OCI-LY1 (cell line): ENCODE data around the gene KCNT1.

Experiments
- H2AFZ ChIP-seq: fragments of 200-600 bp; sonication (generic), shearing (Covaris generic); 2 replicates; pipeline ENCODE4 v1.6.0; 2014; ENCODE audit warnings: antibody characterized with exemption, mild to moderate bottlenecking, low read length
- H3F3A ChIP-seq: fragments of 200-600 bp; sonication (generic), shearing (Covaris generic); 2 replicates; pipeline ENCODE4 v1.6.0; 2014; ENCODE audit warnings: mild to moderate bottlenecking, antibody characterized with exemption, low read length, moderate library complexity; ENCODE audit not compliant: insufficient read depth
- H3K27ac ChIP-seq: fragments of 200-600 bp; sonication (generic); 2 replicates; pipeline ENCODE4 v1.5.1; 2014; ENCODE audit warnings: low read length, mixed run types, mild to moderate bottlenecking, low read depth; ENCODE audit not compliant: poor library complexity, severe bottlenecking
- H3K27me3 ChIP-seq: fragments of 200-600 bp; sonication (generic); 2 replicates; pipeline ENCODE4 v1.6.0; 2014; ENCODE audit warnings: antibody characterized with exemption, mild to moderate bottlenecking, low read length, moderate library complexity; ENCODE audit not compliant: insufficient read depth
- H3K36me3 ChIP-seq: fragments of 200-600 bp; sonication (generic); 2 replicates; pipeline ENCODE4 v1.6.1; 2014; ENCODE audit warnings: mild to moderate bottlenecking, antibody characterized with exemption, low read length, moderate library complexity, mixed read lengths; ENCODE audit not compliant: insufficient read depth
- H3K4me1 ChIP-seq: fragments of 200-600 bp; sonication (generic); 2 replicates; pipeline ENCODE4 v1.5.1; 2014; ENCODE audit warnings: mild to moderate bottlenecking, low read length, moderate library complexity; ENCODE audit not compliant: insufficient read depth, severe bottlenecking
- H3K4me2 ChIP-seq: fragments of 200-600 bp; sonication (generic), shearing (Covaris generic); 2 replicates; pipeline ENCODE4 v1.6.1; 2014; ENCODE audit warnings: low read length
- H3K4me3 ChIP-seq: fragments of 200-600 bp; sonication (generic); 2 replicates; pipeline ENCODE4 v1.5.1; 2014; ENCODE audit warnings: low read length, low read depth, mild to moderate bottlenecking, mixed read lengths; ENCODE audit not compliant: poor library complexity, severe bottlenecking
- H3K79me2 ChIP-seq: fragments of 200-600 bp; shearing (Covaris generic); 2 replicates; pipeline ENCODE4 v1.6.1; 2016; ENCODE audit warnings: mixed run types, low read length, mixed read lengths; ENCODE audit not compliant: insufficient read depth
- H3K9ac ChIP-seq: fragments of 200-600 bp; sonication (generic), shearing (Covaris generic); 2 replicates; pipeline ENCODE4 v1.6.1; 2014; ENCODE audit warnings: mild to moderate bottlenecking, low read length, mixed read lengths
- H3K9me2 ChIP-seq: fragments of 200-600 bp; sonication (generic), shearing (Covaris generic); 2 replicates; pipeline ENCODE4 v1.6.1; 2014; ENCODE audit warnings: low read depth, mild to moderate bottlenecking, low read length, mixed read lengths
- H3K9me3 ChIP-seq: fragments of 200-600 bp; shearing (Covaris generic); 2 replicates; pipeline ENCODE4 v1.6.1; 2014; ENCODE audit warnings: low read length, mixed read lengths
- H4K20me1 ChIP-seq: fragments of 200-600 bp; sonication (generic), shearing (Covaris generic); 2 replicates; pipeline ENCODE4 v1.6.0; 2016; ENCODE audit warnings: mild to moderate bottlenecking, low read length; ENCODE audit not compliant: insufficient read depth
- CTCF ChIP-seq: fragments of 200-600 bp; sonication (generic), shearing (Covaris generic); IDR thresholded peaks from 2 replicates; pipeline ENCODE4 v1.5.1; 2017; ENCODE audit warnings: mild to moderate bottlenecking, antibody characterized with exemption, low read length, moderate library complexity, mixed read lengths
- EZH2 ChIP-seq: fragments of 200-600 bp; sonication (generic), shearing (Covaris generic); IDR thresholded peaks from 2 replicates; pipeline ENCODE4 v1.8.0; 2017; ENCODE audit warnings: borderline replicate concordance, mixed run types, mild to moderate bottlenecking, antibody characterized with exemption, low read length, moderate library complexity, mixed read lengths

Gene KCNT1

DNA sequence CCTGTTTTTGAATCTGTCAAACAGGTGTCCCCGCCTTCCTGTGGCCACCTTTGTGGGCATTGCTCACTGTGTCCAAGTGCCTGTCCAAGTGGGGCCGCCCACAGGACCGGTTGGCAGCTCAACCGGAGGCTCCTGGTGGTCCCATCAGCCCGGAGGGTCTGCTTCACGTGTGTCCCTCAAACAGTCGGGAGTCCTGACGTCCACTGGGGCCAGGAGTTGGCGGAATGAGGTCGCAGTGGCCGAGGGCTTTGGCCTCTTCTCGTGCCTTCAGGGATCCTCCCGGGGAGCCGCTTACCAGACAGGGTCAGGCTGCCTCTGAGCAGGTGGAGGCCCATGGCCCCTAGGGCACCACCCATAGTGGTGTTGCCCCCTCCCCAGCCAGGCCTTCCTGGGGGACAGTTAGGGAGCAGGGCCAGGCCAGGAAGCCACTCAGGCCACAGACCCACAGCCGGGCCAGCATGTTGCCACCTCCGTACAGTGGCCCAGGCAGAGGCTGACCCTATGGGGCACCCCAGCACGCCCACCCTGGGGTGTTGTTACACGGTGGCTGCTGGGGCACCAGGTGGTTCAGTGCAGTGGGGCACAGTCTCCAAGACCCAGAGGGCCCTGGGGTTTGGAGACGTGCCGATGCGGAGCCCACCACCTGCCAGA lies 69.5 kb downstream of the KCNT1 start:
- no peaks in the 10 kb centered on the region for H3K9me2 ChIP-seq
- H3F3A ChIP-seq = no peaks in the 10 kb centered on the region
- no peak overlapping the region for H3K27ac ChIP-seq
- H3K4me2 ChIP-seq = no peak overlapping the region
- H2AFZ ChIP-seq = no peak overlapping the region
- no peak overlapping the region for H3K9ac ChIP-seq
- H3K4me3 ChIP-seq = no peak overlapping the region
- no peaks in the 10 kb centered on the region for H3K79me2 ChIP-seq
- H4K20me1 ChIP-seq = no peaks in the 10 kb centered on the region
- TF ChIP-seq EZH2 (no peak), CTCF (no peak)
- H3K27me3 ChIP-seq = no peaks in the 10 kb centered on the region
- H3K9me3 ChIP-seq = no peaks in the 10 kb centered on the region
- H3K4me1 ChIP-seq = no peaks in the 10 kb centered on the region
- H3K36me3 ChIP-seq = no peaks in the 10 kb centered on the region

GRCh38 chr9:135772056-135772646 lies 70.2 kb downstream of the KCNT1 start:
- no peak overlapping the region for H2AFZ ChIP-seq

GRCh38 chr9:135772702-135773493 lies 70.9 kb downstream of the KCNT1 start:
- Histone ChIP-seq H3K9me2 (no peaks in the 10 kb centered on the region), H3K4me3 (no peak overlapping the region), H3K27me3 (no peaks in the 10 kb centered on the region), H3K4me1 (no peaks in the 10 kb centered on the region), H2AFZ (no peak overlapping the region), H3K36me3 (no peaks in the 10 kb centered on the region), H3K9ac (no peak overlapping the region), H3K4me2 (no peak overlapping the region), H3K79me2 (no peaks in the 10 kb centered on the region), H3K9me3 (no peaks in the 10 kb centered on the region), H4K20me1 (no peaks in the 10 kb centered on the region), H3F3A (no peaks in the 10 kb centered on the region), H3K27ac (no peak overlapping the region)
- TF ChIP-seq EZH2 (no peak), CTCF (no peak)

More at GRCh38 chr9:135772056-135772646, 70.2 kb downstream of the KCNT1 start:
- Histone ChIP-seq H3K79me2 (no peaks in the 10 kb centered on the region), H3K9ac (no peak overlapping the region), H3K4me2 (no peak overlapping the region), H3K9me3 (no peaks in the 10 kb centered on the region), H4K20me1 (no peaks in the 10 kb centered on the region), H3K27ac (no peak overlapping the region), H3K27me3 (no peaks in the 10 kb centered on the region), H3K9me2 (no peaks in the 10 kb centered on the region), H3F3A (no peaks in the 10 kb centered on the region), H3K4me1 (no peaks in the 10 kb centered on the region), H3K36me3 (no peaks in the 10 kb centered on the region), H3K4me3 (no peak overlapping the region)
- no peak for TF ChIP-seq EZH2
- no peak; the same call in 1 of the 2 replicates for TF ChIP-seq CTCF
